Germinal center (tissue), 1 donor: ENCODE measurements around the gene RPS27L.
"Not testable (repeated sequence)": the region's sequence is repeated elsewhere in the genome, so short reads cannot be mapped to it uniquely, and the experiment has no call there.

Experiments
- DNase-seq: peaks from one replicate; pipeline ENCODE4 v3.0.0; 2012; ENCODE audit warnings: mixed read lengths, low spot score

RPS27L gene

DNA sequence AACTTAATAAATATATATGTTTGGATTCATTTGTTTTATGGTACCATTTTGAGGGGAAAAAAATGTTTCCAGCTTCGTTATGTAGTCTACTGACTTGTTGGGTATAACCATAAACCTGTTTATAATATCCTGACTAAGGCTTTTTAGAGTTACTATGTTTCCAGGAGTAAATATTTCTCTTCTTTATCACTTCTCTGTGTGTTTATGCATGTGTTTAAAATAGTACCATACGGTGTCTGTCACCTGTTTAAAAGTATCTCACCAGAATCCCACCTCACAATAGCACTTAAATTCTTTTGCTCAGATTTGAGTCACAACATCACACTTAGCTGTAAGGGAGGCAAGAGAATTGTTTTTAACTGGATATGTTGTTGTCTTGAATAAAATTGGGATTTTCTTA is 20.5 kb downstream of the RPS27L start:
- DNase-seq: no peak

DNA sequence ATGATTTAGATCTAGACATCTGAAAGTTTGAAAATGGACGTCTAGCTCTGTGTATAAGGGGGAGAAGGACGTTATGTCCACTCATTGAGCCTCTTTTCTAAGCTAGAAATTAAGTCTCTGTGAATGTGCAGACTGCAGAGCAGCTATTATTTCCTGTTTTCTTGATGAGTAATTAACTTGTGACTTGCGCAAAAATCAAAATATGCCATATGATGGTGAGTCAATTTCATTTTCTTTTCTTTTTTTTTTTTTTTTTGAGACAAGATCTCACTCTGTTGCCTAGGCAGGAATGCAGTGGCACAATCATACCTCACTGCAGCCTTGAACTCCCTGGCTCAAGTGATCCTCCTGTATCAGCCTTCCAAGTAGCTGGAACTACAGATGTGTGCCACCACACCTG is 21.5 kb downstream of the RPS27L start:
- DNase-seq: no peak

DNA sequence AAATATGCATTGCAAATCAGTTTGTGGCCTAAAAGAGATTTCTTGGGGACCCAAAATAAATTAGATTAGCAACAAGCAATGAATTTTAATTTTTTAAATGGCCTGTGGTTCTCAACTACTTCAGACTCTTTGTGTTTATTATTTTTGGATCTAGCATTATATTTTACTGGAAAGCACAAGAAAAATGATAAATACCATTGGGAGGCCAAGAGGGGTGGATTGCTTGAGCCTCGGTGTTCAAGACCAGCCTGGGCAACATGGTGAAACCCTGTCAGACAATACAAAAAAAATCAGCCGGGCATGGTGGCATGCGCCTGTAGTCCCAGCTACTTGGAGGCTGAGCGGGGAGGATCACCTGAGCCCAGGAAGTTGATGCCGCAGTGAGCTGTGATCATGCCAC is 22.0 kb downstream of the RPS27L start:
- DNase-seq: no peak

DNA sequence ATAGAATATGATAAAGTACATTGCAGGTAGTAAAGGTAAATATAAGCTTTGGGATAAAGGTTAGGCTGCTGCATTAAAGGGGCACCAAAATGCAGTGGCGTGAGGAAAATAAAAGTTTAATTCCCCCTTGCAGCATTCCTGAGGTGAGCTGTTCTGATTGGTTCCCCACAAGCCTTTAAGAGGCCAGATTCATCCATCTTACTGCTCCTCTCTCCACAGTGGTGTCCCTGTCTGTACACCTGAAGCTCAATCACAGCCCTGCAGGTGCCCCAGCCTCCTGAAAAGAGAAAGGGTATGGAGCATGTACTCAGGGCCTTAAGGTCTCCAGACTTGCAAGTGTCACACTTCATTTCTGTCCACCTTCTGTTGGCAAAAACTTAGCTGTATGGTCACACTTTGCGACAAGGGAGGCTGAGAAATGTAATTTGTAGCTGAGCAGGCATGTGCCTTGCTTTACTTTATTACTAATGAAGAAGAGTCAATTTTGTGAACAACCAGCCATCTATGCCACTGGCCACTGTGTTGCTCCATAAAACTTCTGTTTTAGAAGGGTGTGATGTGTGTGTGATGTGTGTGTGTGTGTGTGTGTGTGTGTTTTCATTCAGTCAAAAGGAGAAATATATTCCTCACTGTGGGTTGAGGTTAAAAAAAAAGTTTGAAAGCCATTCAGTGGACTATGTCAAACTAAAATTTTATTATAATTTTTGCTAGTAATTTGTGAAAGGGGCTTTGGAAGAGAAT is 22.9 kb downstream of the RPS27L start:
- no peak for DNase-seq

DNA sequence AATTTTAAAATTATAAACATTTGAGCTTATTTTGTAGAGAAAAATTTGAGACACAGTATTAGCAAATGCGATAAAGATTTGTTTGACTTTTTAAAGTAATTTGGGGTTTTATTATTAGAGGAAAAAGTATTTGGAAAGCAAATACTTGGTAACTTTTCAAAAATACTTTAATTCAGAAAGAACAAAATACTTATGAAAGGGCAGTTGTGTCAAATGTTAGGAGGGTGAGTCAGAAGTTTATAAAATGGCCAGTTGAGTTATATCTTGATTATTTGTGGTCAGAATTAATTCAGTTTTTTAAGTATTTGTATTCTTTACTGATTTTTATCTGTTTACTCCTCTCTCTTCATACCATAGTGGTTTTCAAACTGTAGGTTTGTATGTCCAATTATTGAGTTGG is 23.5 kb downstream of the RPS27L start:
- no peak for DNase-seq

DNA sequence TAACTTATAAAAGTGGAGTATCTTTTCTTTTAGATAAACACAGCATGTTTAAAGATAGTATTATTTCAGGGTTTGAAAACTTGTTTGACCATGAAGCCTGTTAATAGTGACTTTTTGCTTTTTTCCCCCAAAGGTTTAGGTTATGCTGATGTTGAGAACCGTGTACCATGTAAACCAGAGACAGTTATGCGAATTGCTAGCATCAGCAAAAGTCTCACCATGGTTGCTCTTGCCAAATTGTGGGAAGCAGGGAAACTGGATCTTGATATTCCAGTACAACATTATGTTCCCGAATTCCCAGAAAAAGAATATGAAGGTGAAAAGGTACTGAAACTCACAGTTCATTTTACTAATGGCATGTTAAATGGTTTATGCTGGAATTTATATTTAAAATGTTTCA is 30.6 kb downstream of the RPS27L start:
- DNase-seq: no peak

DNA sequence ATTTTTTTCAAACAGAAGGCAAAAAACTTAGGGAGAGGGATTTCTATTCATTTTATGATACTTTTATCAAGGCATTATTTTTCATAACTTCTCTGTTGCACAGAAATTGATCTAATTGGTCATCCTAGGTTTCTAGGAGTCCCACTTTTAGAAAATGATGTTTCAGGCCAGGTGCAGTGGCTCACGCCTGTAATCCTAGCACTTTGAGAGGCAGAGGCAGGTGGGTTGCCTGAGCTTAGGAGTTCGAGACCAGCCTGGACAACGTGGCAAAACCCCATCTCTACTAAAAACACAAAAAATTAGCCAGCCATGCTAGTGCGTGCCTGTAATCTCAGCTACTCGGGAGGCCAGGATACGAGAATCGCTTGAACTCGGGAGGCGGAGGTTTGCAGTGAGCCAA is 32.8 kb downstream of the RPS27L start:
- no peak for DNase-seq

DNA sequence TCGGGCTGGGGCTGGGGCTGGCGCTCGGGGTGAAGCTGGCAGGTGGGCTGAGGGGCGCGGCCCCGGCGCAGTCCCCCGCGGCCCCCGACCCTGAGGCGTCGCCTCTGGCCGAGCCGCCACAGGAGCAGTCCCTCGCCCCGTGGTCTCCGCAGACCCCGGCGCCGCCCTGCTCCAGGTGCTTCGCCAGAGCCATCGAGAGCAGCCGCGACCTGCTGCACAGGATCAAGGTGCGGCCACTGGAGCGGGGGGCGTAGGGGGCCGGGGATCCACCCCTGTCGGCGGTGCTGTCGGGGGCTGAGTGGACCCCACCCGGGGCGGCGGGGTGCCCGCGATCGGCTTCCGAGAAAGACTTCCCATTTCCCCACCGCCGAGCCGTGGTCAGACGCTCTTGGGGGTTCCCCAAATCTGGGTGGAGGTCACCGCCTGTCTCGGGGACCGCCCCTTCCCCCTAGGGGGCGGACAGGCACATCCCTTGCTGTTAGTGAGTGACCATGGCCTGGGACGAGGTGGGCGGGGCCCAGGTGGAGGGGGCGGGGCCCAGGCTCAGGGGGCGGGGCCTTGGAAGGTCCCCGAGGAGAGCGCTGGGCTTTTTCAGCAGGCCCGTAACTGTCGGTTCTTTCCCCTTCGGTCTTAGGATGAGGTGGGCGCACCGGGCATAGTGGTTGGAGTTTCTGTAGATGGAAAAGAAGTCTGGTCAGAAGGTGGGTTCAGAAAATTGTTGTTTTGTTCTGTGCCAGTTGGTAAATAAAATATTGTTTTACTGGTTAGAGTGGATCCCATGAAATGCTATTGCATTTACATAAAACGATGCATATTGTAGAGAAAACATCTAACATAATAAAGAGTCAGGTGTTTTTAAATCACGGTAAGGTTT is 35.0 kb downstream of the RPS27L start:
- DNase-seq: peak; percentile 84

DNA sequence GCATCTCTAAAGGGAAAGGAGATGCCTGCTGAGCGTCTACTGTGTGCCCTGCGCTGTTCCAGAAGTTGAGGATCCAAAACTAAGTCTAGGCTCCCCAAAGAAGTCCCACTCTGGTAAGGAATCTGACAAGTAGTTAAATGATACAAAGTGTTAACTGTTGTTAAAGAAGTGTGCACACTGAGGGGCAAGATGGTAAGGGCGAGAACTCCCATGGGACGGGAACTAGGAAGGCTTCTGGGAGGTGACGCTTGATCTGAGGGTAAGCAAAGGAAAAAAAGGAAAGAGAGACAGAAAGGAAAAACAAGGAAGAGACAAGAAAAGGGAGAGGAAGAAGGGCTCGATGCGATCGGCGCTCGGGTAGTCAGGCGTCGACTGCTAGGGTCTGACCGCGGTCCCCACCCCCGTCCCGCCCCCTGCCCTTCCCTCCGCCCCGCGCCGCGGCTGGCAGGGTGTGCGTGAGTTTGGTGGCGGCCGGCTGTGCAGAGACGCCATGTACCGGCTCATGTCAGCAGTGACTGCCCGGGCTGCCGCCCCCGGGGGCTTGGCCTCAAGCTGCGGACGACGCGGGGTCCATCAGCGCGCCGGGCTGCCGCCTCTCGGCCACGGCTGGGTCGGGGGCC is 35.8 kb downstream of the RPS27L start, which contains the start of gene LACTB:
Gene LACTB (plus strand): TSS at position 480 of the 620 bp plus-strand sequence. CDS start 11 bp downstream, at position 491.
- peak; percentile 89 for DNase-seq

DNA sequence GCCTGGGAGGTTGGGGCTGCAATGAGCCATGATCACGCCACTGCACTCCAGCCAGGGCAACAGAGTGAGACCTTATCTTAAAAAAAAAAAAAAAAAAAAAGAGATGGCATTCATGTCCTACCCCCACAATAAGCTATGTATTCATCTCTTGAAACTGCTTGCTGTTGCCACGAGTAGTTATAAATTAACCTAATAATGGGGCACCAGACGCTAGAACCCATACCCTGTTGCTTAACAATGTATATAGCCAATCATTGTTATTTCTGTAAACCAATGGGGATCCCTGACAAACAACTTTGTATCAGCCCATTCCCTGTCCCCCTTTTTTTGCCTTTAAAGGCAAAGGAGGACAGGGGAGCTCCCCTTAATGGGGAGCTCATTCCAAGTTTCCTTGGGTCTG is 38.4 kb downstream of the RPS27L start:
- DNase-seq: no peak

DNA sequence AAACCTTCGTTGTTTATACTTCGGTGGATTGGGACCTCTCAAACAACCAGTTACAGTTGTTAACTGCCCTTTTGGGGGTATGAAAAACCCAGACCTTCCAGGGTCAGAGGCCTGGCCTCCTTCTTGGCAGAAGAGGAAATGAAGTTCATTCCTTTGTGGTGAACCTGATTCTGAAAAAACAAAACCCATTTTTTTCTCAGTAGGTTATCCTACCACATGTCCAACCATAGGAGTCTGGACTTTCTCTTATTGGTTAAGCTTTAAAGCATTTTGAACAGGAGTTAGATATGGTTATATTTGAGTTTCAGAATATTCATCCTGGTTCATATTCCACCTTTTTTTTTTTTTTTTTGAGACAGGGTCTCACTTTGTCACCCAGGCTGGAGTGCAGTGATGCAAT is 42.8 kb downstream of the RPS27L start:
- no peak for DNase-seq

DNA sequence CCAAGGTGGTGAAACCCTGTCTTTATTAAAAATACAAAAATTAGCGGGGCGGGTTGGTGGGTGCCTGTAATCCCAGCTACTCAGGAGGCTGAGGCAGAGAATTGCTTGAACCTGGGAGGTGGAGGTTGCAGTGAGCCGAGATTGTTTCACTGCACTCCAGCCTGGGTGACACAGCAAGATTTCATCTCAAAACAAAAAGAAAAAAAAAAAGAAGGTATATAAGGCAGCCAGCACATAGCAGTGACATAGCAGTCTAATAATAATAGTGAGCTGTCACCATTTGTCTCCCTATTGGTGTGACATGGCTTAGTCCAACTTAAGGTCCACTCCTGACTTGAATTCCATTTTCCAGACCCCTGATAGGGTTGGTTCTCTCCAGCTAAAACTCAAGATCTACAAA is 44.4 kb downstream of the RPS27L start:
- DNase-seq: no peak

DNA sequence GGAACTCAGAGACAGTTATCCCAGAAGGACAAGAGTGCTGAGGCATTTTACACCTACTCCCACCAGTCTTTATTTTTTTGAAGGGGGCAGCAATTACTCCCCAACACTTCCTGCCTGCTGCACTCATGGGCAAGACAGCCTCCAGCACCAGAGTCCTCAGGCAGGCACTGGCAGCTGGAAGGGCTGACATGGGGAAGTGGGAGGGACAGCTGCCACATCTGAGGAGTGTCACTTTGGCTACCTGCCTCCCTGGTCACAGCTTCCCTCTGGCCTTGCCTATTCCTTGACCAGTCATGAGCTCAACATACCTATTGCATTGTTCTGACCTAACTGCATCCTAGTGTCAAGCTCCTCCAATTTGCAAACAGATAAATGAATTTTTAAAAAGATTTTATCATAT is 45.8 kb downstream of the RPS27L start:
- DNase-seq: no peak

DNA sequence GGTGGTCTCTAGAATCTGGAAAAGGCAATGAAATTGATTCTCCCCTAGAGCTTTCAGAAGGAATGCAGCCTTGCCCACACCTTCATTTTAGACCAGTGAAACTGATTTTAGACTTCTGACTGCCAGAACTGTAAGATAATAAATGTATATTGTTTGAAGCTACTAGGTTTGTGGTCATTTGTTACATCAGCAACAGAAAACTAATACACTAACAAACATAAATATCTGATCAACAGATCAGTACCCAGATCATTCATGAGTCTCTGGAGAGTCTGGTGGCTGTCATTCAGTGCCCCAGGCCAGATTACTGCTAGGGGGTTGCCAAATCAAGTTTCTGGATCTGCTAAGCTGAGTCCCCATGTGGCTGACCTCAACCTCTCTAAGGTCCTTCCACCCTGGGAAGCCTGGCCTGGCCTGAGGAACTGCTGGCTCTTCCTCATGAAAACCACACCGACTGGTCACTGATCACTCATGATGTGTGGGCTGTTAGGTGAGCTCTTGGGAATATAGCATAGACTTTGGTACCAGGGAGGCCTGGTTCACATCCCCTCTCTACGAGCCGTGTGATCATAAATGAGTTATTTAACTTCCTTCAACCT is 46.8 kb downstream of the RPS27L start:
- no peak for DNase-seq

DNA sequence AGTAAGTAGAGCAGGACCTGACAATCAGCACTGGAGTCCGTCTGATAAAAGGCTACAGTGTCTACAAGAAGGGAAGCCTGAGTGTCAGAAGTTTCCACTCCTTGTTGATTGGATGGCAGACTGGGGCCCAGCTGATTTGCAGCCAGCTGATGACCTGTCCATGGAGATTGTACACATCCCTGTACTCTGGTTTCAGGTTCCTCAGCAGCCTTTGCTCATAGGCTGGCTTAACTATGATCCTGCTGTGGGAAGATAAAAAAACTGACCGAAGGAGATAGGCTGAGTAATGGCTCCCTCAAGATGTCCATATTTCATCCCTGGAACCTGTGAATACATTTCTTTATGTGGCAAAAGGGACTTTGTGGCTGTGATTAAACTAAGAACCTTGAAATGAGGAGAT is 47.4 kb downstream of the RPS27L start:
- no peak for DNase-seq

DNA sequence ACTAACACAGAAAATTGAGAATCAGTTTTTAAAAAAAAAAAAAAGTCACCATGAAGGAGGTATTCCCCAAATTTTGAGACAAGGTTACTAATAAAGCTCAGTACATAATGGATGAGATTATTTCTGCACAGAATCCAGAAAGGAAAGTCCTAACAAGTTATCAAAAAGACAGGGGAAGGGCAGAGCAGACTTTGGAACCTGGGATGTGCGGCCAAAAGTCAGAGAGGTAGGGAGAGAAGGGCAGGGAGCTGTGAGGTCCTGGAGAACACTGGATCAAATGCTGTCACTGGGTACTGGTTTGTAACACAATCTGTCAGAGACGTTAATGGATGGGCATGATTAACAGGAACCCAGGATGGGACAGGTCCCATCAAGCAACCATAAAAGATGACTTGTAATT is 47.8 kb downstream of the RPS27L start:
- DNase-seq: no peak

DNA sequence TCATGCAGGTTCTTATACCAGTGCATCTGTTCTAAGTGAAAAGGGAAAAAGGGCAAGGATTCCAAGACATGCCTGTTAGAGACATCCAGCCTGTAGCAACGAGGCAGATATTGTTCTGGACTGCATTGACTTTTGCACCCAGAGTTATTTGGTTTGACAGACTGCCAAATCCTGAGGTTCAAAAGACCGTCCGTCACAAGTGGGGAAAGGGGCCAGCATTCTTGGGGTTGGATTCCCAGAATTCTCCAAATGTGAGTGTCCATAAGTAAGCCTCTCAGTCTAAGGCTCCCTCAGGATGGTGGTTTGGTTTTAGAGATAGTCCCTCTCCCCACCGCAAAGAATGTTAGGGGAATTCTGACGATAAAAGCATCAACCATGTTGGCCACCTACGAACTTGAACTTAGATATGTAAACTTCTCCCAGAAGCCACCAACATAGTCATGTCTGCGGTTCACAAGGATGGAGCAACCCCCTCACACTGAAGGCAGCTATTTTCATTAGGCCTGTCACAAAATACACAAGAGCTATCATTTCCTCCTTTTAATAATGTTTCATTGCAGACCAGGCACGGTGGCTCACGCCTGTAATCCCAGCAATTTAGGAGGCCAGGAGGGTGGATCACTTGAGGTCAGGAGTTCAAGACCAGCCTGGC is 49.3 kb downstream of the RPS27L start:
- DNase-seq: no peak

DNA sequence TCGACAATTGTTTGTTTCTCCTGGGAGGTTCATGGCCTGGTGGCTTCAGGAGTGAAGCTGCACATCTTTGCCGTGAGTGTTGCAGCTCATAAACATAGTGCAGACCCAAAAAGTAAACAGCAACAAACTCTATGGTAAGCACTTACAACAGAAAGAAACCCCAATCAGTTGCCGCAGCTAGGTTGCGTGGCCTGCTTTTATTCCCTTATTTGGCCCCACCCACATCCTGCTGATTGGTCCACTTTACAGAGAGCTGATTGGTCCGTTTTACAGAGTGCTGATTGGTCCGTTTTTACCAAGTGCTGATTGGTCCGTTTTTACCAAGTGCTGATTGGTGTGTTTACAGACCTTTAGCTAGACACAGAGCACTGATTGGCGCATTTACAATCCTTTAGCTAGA is 51.9 kb downstream of the RPS27L start:
- not testable (repeated sequence) for DNase-seq

DNA sequence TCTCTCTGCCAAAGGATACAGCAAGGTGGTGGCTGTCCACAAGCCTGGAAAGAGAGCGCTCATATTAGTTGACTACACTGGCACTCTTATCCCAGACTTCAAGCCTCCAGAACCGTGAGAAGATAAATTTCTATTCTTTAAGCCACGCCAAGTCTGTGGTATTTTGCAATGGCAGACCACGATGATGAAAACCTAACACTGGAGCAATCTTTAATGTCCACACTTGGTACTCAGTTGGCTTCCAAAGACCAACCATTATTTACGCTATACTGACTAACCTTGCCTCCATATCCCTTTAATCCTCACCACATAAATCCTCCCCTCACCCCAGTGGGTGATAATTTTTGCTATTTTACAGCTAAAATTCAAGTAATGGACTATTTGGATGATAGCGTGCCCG is 52.5 kb downstream of the RPS27L start:
- DNase-seq: no peak

DNA sequence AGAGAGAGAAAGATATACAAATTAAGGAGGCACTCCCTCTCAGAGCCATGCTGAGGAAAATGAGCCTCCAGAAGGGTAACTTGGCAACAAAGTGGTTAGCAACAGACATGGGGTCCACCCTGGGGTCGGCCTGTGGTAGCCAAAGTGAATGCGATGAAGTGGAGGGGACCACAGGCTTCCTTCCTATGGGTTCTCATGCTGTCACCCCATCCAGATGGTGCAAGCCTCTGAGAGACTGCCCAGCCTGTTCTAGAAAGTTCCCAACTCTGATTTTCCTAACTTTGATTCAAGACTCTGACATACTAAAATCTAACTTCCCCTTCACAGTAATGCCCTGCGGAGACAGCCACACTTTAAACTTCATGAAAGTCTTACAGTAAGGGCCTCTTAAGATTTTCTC is 53.9 kb downstream of the RPS27L start:
- no peak for DNase-seq

DNA sequence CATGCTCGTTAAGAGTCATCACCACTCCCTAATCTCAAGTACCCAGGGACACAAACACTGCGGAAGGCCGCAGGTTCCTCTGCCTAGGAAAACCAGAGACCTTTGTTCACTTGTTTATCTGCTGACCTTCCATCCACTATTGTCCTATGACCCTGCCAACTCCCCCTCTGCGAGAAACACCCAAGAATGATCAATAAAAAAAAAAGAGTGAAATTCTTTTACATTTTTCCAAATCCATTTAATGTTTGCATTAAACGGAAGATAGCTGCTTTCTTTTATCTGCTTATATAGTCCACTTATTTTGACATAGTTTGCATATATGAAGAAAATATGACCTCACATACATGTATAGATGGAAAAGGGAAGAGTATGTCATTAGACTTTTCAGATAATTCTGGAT is 57.7 kb downstream of the RPS27L start:
- not testable (repeated sequence) for DNase-seq

DNA sequence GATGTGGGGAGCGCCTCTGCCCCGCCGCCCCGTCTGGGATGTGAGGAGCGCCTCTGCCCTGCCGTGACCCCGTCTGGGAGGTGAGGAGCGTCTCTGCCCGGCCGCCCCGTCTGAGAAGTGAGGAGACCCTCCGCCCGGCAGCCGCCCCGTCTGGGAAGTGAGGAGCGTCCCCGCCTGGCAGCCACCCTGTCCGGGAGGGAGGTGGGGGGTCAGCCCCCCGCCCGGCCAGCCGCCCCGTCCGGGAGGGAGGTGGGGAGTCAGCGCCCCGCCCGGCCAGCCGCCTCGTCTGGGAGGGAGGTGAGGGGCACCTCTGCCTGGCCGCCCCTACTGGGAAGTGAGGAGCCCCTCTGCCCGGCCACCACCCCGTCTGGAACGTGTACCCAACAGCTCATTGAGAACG is 58.4 kb downstream of the RPS27L start:
- not testable (repeated sequence) for DNase-seq
